PC-9 (cell line): ENCODE data around the gene RPA4.

Experiments used
- CTCF ChIP-seq: fragments of 200-600 bp; sonication (generic); conservative IDR thresholded peaks from 2 replicates; pipeline ENCODE4 v1.6.1; 2017; ENCODE audit warnings: mixed run types, antibody characterized with exemption, mild to moderate bottlenecking, moderate library complexity
- EZH2 ChIP-seq: fragments of 200-600 bp; sonication (generic); IDR thresholded peaks from 2 replicates; pipeline ENCODE4 v1.8.0; 2017; ENCODE audit warnings: antibody characterized with exemption, low read depth

- TF ChIP-seq CTCF (no peak), EZH2 (no peak)
These were observed 47.9 kb upstream of the RPA4 start for GRCh38 chrX:96835660-96836289.
